ENCODE measurements around the gene GPR108.
A peak's percentile ranks its signal among the peaks of the same experiment; 100 is the strongest.

- no peak for TF ChIP-seq POLR2AphosphoS5 (IDR thresholded peaks at IDR 0.05; ENCODE audit: low read depth, low read length)
- TF ChIP-seq CTCF (IDR thresholded peaks at IDR 0.05; ENCODE audit: control extremely low read depth in 1 of 3, insufficient read depth in 1 of 3, low read depth in 1 of 3, low read length in 3 of 3), result peak; percentile 55 to 75 (median 69)
- no peak for TF ChIP-seq JUND (IDR thresholded peaks at IDR 0.05; ENCODE audit: low read length)
- TF ChIP-seq SIN3A (conservative IDR thresholded peaks at IDR 0.05 in 1 of 2, IDR thresholded peaks at IDR 0.05 in 1 of 2; ENCODE audit: low read depth in 1 of 2, low read length in 2 of 2), result peak in 1 of 2 experiments; percentile 40; a peak in 1 of 4 replicates
- TF ChIP-seq MAFK (IDR thresholded peaks at IDR 0.05; ENCODE audit: low read depth, low read length), result no peak
- TF ChIP-seq POLR2A (IDR thresholded peaks at IDR 0.05; ENCODE audit: control extremely low read depth in 1 of 2, low read depth in 2 of 2, low read length in 2 of 2), result no peak
- TF ChIP-seq EZH2 (IDR thresholded peaks at IDR 0.05; ENCODE audit: low read depth, low read length, severe bottlenecking), result no peak
- no peak for TF ChIP-seq SP1 (IDR thresholded peaks at IDR 0.05; ENCODE audit: low read depth, low read length)
- TF ChIP-seq CHD2 (IDR thresholded peaks at IDR 0.05; ENCODE audit: low read length), result no peak
- TF ChIP-seq, protein P1, sequence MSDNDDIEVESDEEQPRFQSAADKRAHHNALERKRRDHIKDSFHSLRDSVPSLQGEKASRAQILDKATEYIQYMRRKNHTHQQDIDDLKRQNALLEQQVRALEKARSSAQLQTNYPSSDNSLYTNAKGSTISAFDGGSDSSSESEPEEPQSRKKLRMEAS (IDR thresholded peaks at IDR 0.05), result no peak
- TF ChIP-seq CEBPB (IDR thresholded peaks at IDR 0.05; ENCODE audit: low read depth, low read length), result peak; percentile 68
- TF ChIP-seq YY1 (IDR thresholded peaks at IDR 0.05; ENCODE audit: low read depth, low read length), result 0 out of 2 replicates have a peak, but pooled peaks have one; percentile 35
- TF ChIP-seq, protein P2, sequence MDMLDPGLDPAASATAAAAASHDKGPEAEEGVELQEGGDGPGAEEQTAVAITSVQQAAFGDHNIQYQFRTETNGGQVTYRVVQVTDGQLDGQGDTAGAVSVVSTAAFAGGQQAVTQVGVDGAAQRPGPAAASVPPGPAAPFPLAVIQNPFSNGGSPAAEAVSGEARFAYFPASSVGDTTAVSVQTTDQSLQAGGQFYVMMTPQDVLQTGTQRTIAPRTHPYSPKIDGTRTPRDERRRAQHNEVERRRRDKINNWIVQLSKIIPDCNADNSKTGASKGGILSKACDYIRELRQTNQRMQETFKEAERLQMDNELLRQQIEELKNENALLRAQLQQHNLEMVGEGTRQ (IDR thresholded peaks at IDR 0.05; ENCODE audit: low read length), result no peak
Measured at GRCh38 chr19:6737873-6738786, 750 bp upstream of the GPR108 start.
